HepG2 (cell line): Measurements from ENCODE around the gene PTH2. TPM values are rescaled to one million over a fixed set of nuclear protein-coding genes. Genes with fewer than 3 reads are reported as not detected.

Experiments used
- GMEB1 ChIP-seq: sonication (generic); formaldehyde crosslinking; IDR thresholded peaks from 2 replicates; pipeline ENCODE4 v1.5.1; 2020; ENCODE audit warnings: missing genetic modification reagents, mild to moderate bottlenecking, borderline replicate concordance
- HNRNPH1 ChIP-seq: fragments of 200-400 bp; formaldehyde crosslinking; optimal IDR thresholded peaks from 2 replicates; pipeline ENCODE3; 2017; ENCODE audit warnings: mild to moderate bottlenecking, low read depth, low read length
- MTA3 ChIP-seq: sonication (generic); formaldehyde crosslinking; IDR thresholded peaks from 2 replicates; pipeline ENCODE4 v1.4.0; 2020; ENCODE audit warnings: missing genetic modification reagents
- MXI1 ChIP-seq: IDR thresholded peaks from 3 replicates; pipeline ENCODE4 v1.6.1; 2012; ENCODE audit warnings: low read depth, low read length, inconsistent platforms, borderline replicate concordance
- POLR2G ChIP-seq: fragments of 200-400 bp; formaldehyde crosslinking; IDR thresholded peaks from 2 replicates; pipeline ENCODE4 v1.6.1; 2018; ENCODE audit warnings: mild to moderate bottlenecking, low read depth, low read length, moderate library complexity
- RAD21 ChIP-seq: fragments of 450-650 bp; formaldehyde crosslinking; IDR thresholded peaks from 2 replicates; pipeline ENCODE4 v1.5.0; 2020; ENCODE audit warnings: mild to moderate bottlenecking
- SIX1 ChIP-seq: sonication (generic); formaldehyde crosslinking; IDR thresholded peaks from 2 replicates; pipeline ENCODE4 v1.4.0; 2020; ENCODE audit warnings: missing genetic modification reagents, borderline replicate concordance
- YY1 ChIP-seq: IDR thresholded peaks from 2 replicates; pipeline ENCODE4 v1.6.1; 2011; ENCODE audit warnings: low read length, low read depth, moderate library complexity, mild to moderate bottlenecking; ENCODE audit not compliant: insufficient read depth, insufficient replicate concordance
- ZBTB40 ChIP-seq, 2 experiments: fragments of 450-650 bp in 1 of 2; sonication (generic) in 1 of 2; formaldehyde crosslinking in 1 of 2; IDR thresholded peaks; 2 replicates each; pipeline versions ENCODE4 v1.6.1 to v1.8.0; 2016 to 2022; ENCODE audit warnings: antibody characterized with exemption in 1 of 2, mild to moderate bottlenecking in 1 of 2, missing genetic modification reagents in 1 of 2
- ZNF207 ChIP-seq: fragments of 450-650 bp; IDR thresholded peaks from 2 replicates; pipeline ENCODE4 v1.6.1; 2016; ENCODE audit warnings: antibody characterized with exemption, borderline replicate concordance
- ZNF263 ChIP-seq: sonication (generic); formaldehyde crosslinking; IDR thresholded peaks from 2 replicates; pipeline ENCODE4 v1.4.0; 2020; ENCODE audit warnings: missing genetic modification reagents
- ZNF264 ChIP-seq: sonication (generic); formaldehyde crosslinking; IDR thresholded peaks from 2 replicates; pipeline ENCODE4 v1.4.0; 2020; ENCODE audit warnings: missing genetic modification reagents
- ZNF614 ChIP-seq: IDR thresholded peaks from 2 replicates; pipeline ENCODE4 v1.6.1; 2018; ENCODE audit warnings: missing biosample characterization, missing genetic modification reagents, inconsistent platforms, borderline replicate concordance
- ZNF660 ChIP-seq: sonication (generic); formaldehyde crosslinking; IDR thresholded peaks from 2 replicates; pipeline ENCODE4 v1.5.1; 2020; ENCODE audit warnings: mild to moderate bottlenecking, low read depth, missing genetic modification reagents, borderline replicate concordance
- ZNF770 ChIP-seq: sonication (generic); formaldehyde crosslinking; IDR thresholded peaks from 2 replicates; pipeline ENCODE4 v1.5.0; 2020; ENCODE audit warnings: mild to moderate bottlenecking, missing genetic modification reagents
- ZNF776 ChIP-seq: sonication (generic); formaldehyde crosslinking; IDR thresholded peaks from 2 replicates; pipeline ENCODE4 v1.4.0; 2020; ENCODE audit warnings: mild to moderate bottlenecking, missing genetic modification reagents
- ZNF850 ChIP-seq: sonication (generic); formaldehyde crosslinking; conservative IDR thresholded peaks from 2 replicates; pipeline ENCODE4 v1.9.0; 2021; ENCODE audit warnings: mild to moderate bottlenecking, missing genetic modification reagents
- polyA plus RNA-seq, 8 experiments: library from polyadenylated mRNA; depleted of rRNA in 3 of 8; stranded (reverse) in 7 of 8; unstranded in 1 of 8; fragments of >200 nt; fragmentation: Illumina TruSeq in 4 of 8; extraction: Trizol in 4 of 8; gene quantifications; 2 replicates each; pipeline versions ENCODE4 v1.2.1 to v1.2.3, GENCODE V29; 2011 to 2016; ENCODE audit warnings: low read depth in 4 of 8, missing spikeins in 1 of 8, mixed read lengths in 1 of 8; ENCODE audit not compliant: insufficient read depth in 1 of 8
- total RNA-seq, 5 experiments: library from RNA; depleted of rRNA; stranded (reverse); fragments of >200 nt; fragmentation: Illumina TruSeq; extraction: Trizol; gene quantifications; 2 replicates each; pipeline ENCODE4 v1.2.3, GENCODE V29; 2016; ENCODE audit warnings: low read depth in 1 of 5

Gene PTH2
- total and polyA plus RNA-seq, 2 of the 13 experiments (the other 11 are each of a cell fraction or from before 2014, with no cell fraction given): not detected

- TF ChIP-seq ZBTB40 (IDR thresholded peaks at IDR 0.05) (no peak), ZBTB40 (CRISPR knock-in tag; IDR thresholded peaks at IDR 0.05) (no peak), ZNF776 (CRISPR knock-in tag) (no peak), POLR2G (0 out of 2 replicates have a peak, but pooled peaks have one; percentile 5), ZNF263 (peak; percentile 88), ZNF614 (CRISPR knock-in tag) (no peak), ZNF207 (no peak), YY1 (no peak), SIX1 (CRISPR knock-in tag) (no peak), RAD21 (CRISPR knock-in tag) (no peak), ZNF264 (CRISPR knock-in tag) (no peak), GMEB1 (CRISPR knock-in tag) (no peak), MTA3 (CRISPR knock-in tag) (no peak), ZNF770 (CRISPR knock-in tag) (peak; percentile 87), HNRNPH1 (no peak), ZNF850 (CRISPR knock-in tag) (no peak), MXI1 (no peak), ZNF660 (CRISPR knock-in tag) (no peak)
Observed at GRCh38 chr19:49445997-49446396, 22.8 kb upstream of the PTH2 start (continued).
